T-helper 2 cell treated with Interferon-gamma antibody and Interleukin-4, amounts not matched to agents 100 ng/mL and 5 ng/mL, for 36 hours (primary cell): Measurements from ENCODE around the gene UTS2. TPM values are rescaled to one million over a fixed set of nuclear protein-coding genes. Genes with fewer than 3 reads are reported as not detected.

Experiments used
- intact Hi-C: fragments of 100-400 bp; cut with micrococcal nuclease; formaldehyde crosslinking; loops from one replicate; pipeline ENCODE4 v1.15.1; 2023
- total RNA-seq: library from RNA; stranded (reverse); gene quantifications from 2 replicates; pipeline ENCODE4 v1.2.3, GENCODE V29; 2022

Gene UTS2, protein sequence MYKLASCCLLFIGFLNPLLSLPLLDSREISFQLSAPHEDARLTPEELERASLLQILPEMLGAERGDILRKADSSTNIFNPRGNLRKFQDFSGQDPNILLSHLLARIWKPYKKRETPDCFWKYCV
- not detected in 2 replicates for total RNA-seq

- intact Hi-C loops, result no loop called here
Measured at GRCh38 chr1:7852804-7853683, at the start of gene UTS2. Gene UTS2 (minus strand): TSS chr1:7853065. CDS start chr1:7853003, 62 bp downstream.

- intact Hi-C loops, result loop anchor here (2.0 to 5.0 kb wide), 2 partner anchors 53 to 233 kb away; no protein-coding TSS in a partner anchor
Measured at GRCh38 chr1:7899741-7900140, 46.9 kb upstream of the UTS2 start.

DNA sequence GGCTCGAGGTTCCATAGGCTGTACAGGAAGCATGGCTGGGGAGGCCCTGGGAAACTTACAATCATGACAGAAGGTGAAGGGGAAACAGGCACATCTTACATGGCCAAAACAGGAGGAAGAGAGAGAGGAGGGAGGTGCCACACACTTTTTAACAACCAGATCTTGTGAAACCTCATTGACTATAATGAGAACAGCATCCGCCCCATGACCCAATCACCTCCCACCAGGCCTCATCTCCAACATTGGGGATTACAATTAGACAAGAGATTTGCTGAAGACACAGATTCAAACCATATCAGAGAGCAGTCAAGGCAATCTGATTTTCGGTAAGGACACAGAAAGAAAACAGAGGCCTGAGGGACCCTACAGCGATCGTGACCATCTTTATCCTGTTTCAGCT, 46.1 kb upstream of the UTS2 start:
- intact Hi-C loops, result no loop called here

DNA sequence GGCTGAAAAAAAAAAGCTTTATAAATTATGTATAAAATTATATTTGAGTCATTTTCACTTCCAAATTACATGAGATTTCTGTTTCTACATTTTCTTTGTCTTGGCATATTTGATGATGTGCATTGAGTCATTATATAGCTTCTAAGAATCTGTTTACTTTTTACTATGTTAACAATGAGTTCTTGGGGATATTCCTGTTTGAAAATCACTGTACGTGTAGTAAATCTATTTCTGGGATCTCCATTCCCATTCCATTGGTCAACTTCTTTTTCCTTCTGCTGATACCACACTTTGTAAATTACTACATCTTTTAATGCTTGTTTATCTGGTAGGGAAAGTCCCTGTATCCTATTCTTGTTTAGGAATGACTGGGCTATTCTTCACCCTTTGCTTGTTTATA, 44.1 kb upstream of the UTS2 start:
- intact Hi-C loops, result no loop called here

- intact Hi-C loops, result no loop called here
Measured at GRCh38 chr1:7893529-7894180, 40.8 kb upstream of the UTS2 start.

- intact Hi-C loops, result no loop called here
Measured at GRCh38 chr1:7891804-7892203, 38.9 kb upstream of the UTS2 start.

GRCh38 chr1:7890853-7891252, 38.0 kb upstream of the UTS2 start:
- intact Hi-C loops, result no loop called here

DNA sequence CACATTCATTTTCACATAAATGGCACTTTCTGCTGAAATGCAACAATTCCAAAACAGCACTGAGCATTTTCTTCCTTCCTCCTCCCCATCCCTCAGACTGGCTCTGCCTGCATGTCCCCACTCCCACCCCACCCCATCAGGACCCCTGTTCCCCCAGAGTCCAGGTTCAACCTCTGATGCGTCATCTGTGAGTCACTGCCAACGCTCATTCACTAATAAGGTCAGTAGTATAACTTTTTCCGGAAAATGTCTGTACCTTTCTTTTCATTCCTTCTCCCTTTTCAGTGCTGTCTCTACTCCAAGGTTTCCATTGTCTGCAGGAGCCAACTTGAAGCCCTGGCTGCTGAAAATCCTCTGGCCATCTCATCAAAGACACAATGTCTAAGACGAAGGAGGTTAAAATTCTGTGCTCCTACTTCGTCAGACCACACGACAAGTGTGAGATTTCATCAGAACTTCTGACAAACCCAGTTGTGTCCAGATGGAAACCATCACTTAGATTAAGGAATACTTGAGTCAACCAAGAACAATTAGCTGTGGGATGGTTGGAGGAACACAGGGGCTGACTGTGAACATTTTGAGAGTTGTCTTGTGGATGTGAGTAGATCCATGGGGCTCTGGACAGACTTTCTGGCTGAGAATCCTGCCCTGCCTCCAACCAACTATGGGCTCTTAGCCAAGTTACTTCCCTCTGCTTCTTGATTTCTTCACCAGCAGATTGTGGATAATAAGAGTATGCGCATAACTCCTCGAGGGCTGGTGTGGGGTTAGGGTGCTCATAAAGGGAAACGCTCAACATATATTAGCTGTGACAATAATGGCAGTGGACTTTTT, 35.6 kb upstream of the UTS2 start:
- intact Hi-C loops, result no loop called here

DNA sequence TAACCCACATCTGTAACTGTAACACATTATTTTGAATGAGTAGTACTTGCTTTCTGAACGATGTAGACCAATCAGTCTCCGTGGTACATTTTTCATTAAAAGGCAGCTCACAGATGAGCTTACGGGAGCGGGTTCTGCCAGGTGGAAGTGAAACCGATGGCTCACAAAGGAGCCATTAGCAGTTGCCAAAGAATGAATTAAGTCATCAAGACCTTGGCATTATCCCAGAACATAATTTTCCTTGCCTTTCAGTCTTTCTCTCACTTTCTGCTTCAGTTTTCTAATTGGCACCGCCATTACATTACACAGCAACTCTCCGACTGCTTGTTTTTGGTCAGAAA, 33.5 kb upstream of the UTS2 start:
- intact Hi-C loops, result no loop called here

DNA sequence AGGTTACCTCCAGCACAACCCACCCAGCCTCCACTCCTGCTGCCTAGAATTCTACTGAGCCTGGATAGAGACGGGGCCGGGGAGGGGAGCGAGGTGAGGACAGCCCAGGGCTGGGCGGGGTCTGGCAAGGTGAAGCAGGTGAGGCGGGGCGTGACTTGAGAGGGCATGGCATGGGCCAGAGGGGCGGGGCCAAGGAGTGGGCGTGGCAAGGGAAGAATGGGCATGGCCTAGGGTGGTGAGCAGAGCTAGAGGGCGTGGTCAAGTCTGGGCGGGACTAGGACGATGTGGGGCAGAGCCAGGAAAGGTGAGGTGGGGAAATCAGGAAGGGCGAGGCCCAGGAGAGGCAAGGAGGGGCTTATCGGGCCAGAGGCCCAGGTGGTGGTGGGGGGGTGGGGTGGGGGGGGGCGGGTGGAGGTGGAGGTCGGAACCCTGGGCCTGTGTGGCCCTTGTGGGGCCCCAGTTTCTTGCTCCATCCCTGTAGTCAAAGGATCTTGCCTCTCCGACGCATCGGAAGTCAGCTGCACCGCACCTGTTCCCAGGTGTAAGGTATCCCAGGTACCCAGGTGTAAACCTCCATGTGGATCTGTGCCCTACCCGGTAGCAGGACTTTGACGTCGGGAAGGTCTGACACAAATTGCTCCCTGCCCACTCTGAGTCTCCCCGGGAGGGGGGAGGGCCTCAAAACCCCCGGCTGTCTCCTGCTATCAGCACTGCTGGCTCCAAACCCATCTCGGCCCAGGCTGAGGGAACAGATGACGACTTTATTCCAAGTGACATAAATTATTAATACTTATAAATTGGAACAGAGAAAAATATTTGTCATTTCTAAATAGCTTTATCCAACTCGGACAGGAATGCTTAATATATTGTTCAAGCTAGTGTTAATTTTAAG, 32.9 kb upstream of the UTS2 start:
- intact Hi-C loops, result no loop called here

- intact Hi-C loops, result no loop called here
Measured at GRCh38 chr1:7884757-7885156, 31.9 kb upstream of the UTS2 start.

- intact Hi-C loops, result no loop called here
Measured at GRCh38 chr1:7879228-7879627, 26.4 kb upstream of the UTS2 start.

GRCh38 chr1:7878027-7878426, 25.2 kb upstream of the UTS2 start:
- intact Hi-C loops, result no loop called here

DNA sequence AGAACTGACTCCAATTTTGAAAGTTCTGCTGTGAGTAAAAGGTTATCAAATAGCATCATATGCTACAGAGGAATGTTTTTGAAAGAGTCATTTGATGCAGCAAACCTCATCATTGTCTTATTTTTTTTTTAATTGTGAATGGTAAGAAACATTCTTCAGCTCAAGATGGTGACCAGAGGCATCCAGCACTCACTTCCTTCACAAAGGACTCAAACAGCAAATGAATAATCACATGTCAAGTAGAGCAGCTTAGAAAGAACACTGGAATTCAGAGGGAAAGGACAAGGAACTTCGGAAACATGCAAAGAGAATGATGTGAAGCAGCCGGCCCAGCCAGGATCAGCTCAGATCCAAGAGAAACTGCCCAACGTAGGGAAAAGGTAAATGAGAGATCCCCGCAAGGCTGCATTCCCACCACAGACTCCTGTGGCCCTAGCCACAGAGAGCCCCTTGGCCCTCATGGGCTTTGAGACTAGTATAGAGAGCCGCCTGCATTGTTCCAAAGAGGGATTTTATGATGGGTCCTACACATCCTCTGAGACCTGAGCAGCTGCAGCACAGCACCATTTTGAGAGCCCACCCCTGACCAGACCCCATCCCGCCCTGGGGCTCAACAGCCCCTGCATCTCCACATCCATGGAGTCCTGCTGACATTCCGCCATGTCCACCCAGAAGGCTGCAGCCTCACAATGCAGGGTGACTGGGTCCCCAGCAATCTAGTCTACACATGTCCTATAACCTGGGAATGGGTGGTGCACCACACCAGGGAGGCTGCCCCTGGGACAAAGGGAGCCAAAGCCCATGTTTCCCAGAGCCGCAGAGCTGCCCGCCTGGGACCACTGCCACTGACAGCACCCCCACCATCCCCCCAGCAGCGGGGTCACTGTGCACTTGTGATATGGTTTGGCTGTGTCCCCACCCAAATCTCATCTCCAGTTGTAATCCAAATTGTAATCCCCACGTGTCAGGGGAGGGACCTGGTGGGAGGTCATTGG, 21.2 kb upstream of the UTS2 start:
- intact Hi-C loops, result no loop called here

DNA sequence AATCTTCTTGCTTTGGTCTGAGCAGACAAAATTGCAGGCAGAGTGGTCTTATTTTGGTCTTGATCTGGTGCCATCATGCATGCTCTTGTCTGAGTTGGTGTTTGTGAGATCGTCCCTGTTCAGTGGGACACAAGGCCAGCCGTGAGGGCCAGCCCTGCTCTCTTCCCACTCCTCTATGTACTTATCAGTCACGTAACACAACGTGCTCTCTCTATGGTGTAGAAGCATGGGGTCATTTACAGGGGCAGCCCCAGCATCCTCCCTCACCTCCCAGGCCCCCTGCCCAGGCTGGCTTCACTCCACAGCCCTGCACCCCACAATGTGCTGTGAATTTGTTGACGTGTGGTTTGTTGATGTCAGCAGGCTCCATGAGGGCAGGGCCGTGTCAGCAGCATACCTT, 18.3 kb upstream of the UTS2 start:
- intact Hi-C loops, result no loop called here

GRCh38 chr1:7869136-7869920, 16.5 kb upstream of the UTS2 start:
- intact Hi-C loops, result no loop called here

- intact Hi-C loops, result no loop called here
Measured at GRCh38 chr1:7868070-7868780, 15.4 kb upstream of the UTS2 start.

GRCh38 chr1:7865978-7866377, 13.1 kb upstream of the UTS2 start:
- intact Hi-C loops, result no loop called here
